Measurements from ENCODE around the gene TRIM51. TPM values are rescaled to one million over a fixed set of nuclear protein-coding genes. Genes with fewer than 3 reads are reported as not detected.
"Not testable (repeated sequence)": the region's sequence is repeated elsewhere in the genome, so short reads cannot be mapped to it uniquely, and the experiment has no call there.

TRIM51 gene
- not detected for total RNA-seq

DNA sequence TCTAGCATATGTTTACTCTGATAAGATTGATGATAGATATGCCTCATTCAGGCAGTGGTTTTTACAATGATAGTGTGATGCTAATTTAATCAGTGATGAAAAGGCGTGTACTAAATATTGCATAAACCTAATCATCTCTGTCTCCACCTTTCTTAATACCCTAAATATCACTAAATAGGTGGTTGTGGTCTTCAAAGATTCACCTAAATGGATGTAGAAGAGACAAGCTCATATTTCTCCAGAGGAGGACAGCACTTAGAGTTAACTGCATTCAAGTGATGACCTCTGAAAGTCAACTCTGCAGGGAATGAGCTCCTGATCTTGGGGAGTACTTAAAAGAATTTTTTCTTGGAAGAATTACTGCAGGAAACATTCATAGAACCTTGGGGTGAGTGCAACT is at the start of gene TRIM51:
Gene TRIM51, plus strand, starts transcription at position 301 of the 400 bp plus-strand sequence. CDS start 2,132 bp downstream, outside the sequence.
- not testable (repeated sequence) for H3K4me1 ChIP-seq, H3K27me3 ChIP-seq, DNase-seq

GRCh38 chr11:55838452-55838851 is 44.6 kb upstream of the TRIM51 start, which contains the start of gene OR5D16:
Gene OR5D16 (plus strand): TSS chr11:55838752. CDS start chr11:55838752, 0 bp downstream.
- no peaks in the 10 kb centered on the region for H3K9me3 ChIP-seq
- TF ChIP-seq CTCF (IDR thresholded peaks at IDR 0.05) = no peak
- H3K4me3 ChIP-seq = no peak within 1 kb of the TSS
- H3K27me3 ChIP-seq = no peaks in the 10 kb centered on the region
- H3K4me1 ChIP-seq = no peaks in the 10 kb centered on the region
- H3K27ac ChIP-seq = no peak within 1 kb of the TSS
- no peaks in the 10 kb centered on the region for H3K36me3 ChIP-seq
- DNase-seq = no peak

More for the DNA sequence above, at the start of gene TRIM51:
- not testable (repeated sequence) for H3K9me3 ChIP-seq, H3K27ac ChIP-seq, H3K36me3 ChIP-seq, H3K4me3 ChIP-seq

DNA sequence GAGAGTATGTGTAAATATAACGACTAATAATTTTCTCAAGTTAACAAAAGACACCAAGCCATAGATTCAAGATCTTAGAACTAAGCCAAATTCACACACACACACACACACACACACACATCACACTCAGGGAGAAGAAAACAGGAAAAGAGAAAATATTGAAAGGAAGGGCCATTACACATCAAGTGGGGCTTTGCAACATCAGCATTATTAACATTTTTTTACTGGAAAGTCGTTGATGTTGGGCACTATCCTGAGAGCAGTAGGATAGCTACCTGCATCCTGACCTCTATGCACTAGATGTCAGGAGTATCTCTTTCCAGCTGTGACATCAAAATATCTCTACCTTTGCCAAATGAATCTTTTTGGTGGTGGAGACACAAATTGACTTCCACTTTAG is 35.6 kb upstream of the TRIM51 start:
- no peak for TF ChIP-seq POLR2A (IDR thresholded peaks at IDR 0.05)
- TF ChIP-seq CTCF (IDR thresholded peaks at IDR 0.05) = no peak
- no peak for DNase-seq
- H3K27me3 ChIP-seq = no peaks in the 10 kb centered on the region

GRCh38 chr11:55849037-55849436 is 34.1 kb upstream of the TRIM51 start:
- H3K9me3 ChIP-seq = peaks cover 0 to 3% (median 0%) of the 10 kb centered on the region in 4 donors
- no peak overlapping the region for H3K4me3 ChIP-seq
- no peaks in the 10 kb centered on the region for H3K27me3 ChIP-seq
- no peaks in the 10 kb centered on the region for H3K36me3 ChIP-seq
- TF ChIP-seq POLR2A (IDR thresholded peaks at IDR 0.05) = no peak
- no peak for TF ChIP-seq CTCF (IDR thresholded peaks at IDR 0.05)
- no peaks in the 10 kb centered on the region for H3K4me1 ChIP-seq
- H3K27ac ChIP-seq = no peak overlapping the region
- no peak for DNase-seq

More for the DNA sequence above, 35.6 kb upstream of the TRIM51 start:
- H3K9me3 ChIP-seq = peaks cover 0 to 3% (median 0%) of the 10 kb centered on the region in 4 donors
- H3K4me1 ChIP-seq = no peaks in the 10 kb centered on the region
- no peaks in the 10 kb centered on the region for H3K36me3 ChIP-seq
- no peak overlapping the region for H3K27ac ChIP-seq
- no peak overlapping the region for H3K4me3 ChIP-seq

- DNase-seq = no peak
- Histone ChIP-seq H3K27me3 (no peaks in the 10 kb centered on the region), H3K4me3 (no peak overlapping the region), H3K9me3 (peaks cover 0 to 3% (median 0%) of the 10 kb centered on the region in 4 donors), H3K4me1 (no peaks in the 10 kb centered on the region), H3K36me3 (no peaks in the 10 kb centered on the region), H3K27ac (no peak overlapping the region)
- no peak for TF ChIP-seq CTCF (IDR thresholded peaks at IDR 0.05)
- TF ChIP-seq POLR2A (IDR thresholded peaks at IDR 0.05) = no peak
These were observed 31.0 kb upstream of the TRIM51 start for GRCh38 chr11:55852141-55852540.

DNA sequence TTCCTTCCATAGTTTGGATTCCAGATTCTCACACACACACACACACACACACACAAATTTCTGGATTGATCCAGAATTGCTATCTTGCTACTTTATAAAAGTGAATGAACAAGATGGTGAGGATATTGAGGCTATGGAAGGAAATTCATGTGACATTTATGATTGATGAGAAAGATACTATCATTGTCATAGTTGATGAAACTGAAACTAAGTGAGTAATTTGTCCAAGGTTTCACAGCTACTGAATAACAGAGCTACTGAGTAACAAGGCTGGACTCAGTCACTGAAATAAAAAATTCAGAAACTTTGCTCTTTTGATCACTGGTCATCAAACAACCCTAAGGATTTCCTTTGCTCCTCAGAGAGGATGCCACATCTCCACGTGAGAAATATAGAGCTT is 28.4 kb upstream of the TRIM51 start:
- DNase-seq = no peak
- H3K4me3 ChIP-seq = no peak overlapping the region
- TF ChIP-seq POLR2A (IDR thresholded peaks at IDR 0.05) = no peak
- H3K4me1 ChIP-seq = no peaks in the 10 kb centered on the region
- H3K9me3 ChIP-seq = no peaks in the 10 kb centered on the region
- H3K27ac ChIP-seq = no peak overlapping the region
- H3K27me3 ChIP-seq = no peaks in the 10 kb centered on the region
- no peaks in the 10 kb centered on the region for H3K36me3 ChIP-seq

DNA sequence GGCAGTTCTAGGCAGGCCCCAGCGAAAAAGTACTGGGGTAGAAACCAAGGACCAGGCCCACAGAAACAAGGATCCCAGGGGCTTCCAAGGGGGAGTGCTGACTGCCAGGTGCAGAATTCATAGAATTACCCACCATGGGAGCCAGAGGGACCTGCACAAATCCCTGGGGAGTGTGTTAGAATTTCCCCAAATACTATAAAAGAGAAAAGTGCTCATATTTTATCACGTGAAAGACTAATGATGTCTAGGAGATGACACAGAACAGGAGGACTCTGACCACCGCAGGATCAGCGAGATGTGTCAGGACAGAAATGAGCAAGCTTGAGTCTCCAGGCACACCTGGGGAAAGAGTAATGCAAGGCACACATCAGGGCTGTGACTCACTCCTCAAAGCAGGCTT is 15.7 kb upstream of the TRIM51 start:
- H3K27me3 ChIP-seq, H3K4me1 ChIP-seq, DNase-seq: not testable (repeated sequence)

DNA sequence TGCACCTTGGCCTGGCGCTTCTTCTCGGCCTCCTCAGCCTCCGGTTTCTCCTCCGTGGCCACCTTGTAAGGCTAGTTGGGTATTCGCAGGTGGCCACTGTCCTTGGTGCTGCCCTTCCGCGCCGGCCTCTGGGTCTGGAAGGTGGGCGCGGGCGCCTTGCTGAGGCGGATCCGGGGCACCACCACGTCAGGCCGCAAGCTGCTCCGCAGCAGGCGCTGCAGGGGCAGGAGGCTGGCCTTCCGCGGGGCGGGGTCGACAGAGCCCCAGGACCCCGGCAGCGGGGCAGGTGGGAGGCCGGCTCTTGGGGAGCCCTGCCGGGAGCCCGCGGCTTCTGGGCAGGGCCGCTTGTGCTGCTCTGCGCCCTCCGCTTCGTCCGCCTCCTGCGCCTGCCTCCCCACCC is 10.4 kb upstream of the TRIM51 start:
- not testable (repeated sequence) for H3K36me3 ChIP-seq, H3K27me3 ChIP-seq, H3K4me1 ChIP-seq, H3K27ac ChIP-seq, DNase-seq, H3K9me3 ChIP-seq, H3K4me3 ChIP-seq

More for the DNA sequence above, 15.7 kb upstream of the TRIM51 start:
- not testable (repeated sequence) for H3K4me3 ChIP-seq, H3K9me3 ChIP-seq, H3K36me3 ChIP-seq, H3K27ac ChIP-seq

DNA sequence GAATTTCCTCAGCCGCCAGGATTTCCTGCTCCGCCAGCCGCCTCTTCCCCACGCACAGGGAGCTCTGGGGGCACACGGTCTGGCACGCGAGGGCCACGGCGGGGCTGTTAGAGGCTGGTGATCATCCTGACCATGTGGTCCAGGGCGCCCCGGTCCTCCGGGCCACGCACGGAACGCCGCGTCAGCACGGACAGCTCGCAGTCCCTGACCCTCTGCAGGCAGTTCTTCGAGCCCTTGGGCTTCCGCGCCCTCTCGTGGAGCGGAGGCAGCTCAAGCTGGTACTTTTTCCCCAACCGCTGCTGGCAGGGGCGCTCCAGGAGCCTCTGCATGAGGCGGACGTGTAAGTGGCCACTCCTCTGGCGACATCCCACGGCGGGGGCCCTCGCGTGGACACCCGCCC is 10.0 kb upstream of the TRIM51 start:
- not testable (repeated sequence) for DNase-seq, H3K4me3 ChIP-seq, H3K9me3 ChIP-seq, H3K27ac ChIP-seq, H3K36me3 ChIP-seq, H3K27me3 ChIP-seq, H3K4me1 ChIP-seq

DNA sequence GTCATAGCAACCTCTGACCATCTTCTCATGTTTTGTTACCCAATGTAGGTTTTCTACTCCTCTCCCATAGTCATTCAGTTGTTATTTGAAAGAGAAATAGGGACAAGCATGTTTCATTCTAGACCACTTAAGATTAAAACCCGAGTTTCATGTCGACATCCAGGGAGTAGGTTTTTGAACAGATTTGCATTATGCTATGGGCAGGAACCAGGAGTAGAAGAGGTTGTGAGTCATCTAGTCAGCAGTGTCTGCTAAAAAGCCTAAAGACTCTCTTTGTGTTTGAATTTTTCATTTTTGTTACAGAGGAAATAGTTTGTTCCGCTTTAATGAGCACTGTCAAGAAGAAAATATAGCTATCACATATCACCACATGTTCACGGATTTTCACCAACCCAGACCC is 1.9 kb downstream of the TRIM51 start:
- not testable (repeated sequence) for H3K36me3 ChIP-seq, H3K27me3 ChIP-seq, H3K4me1 ChIP-seq, H3K4me3 ChIP-seq, DNase-seq, H3K9me3 ChIP-seq, H3K27ac ChIP-seq

GRCh38 chr11:55885481-55885880 is 2.4 kb downstream of the TRIM51 start:
- not testable (repeated sequence) for H3K4me3 ChIP-seq, H3K9me3 ChIP-seq, H3K27me3 ChIP-seq, H3K4me1 ChIP-seq, H3K36me3 ChIP-seq, DNase-seq, H3K27ac ChIP-seq
